Smooth muscle cell (in vitro differentiated cells): ENCODE data around the gene VPS13D. TPM values are rescaled to one million over a fixed set of nuclear protein-coding genes. Genes with fewer than 3 reads are reported as not detected.

Experiments used
- DNase-seq: peaks from one replicate; lab custom pipeline; 2025; ENCODE audit not compliant: unreplicated experiment; lab: John Stamatoyannopoulos, UW
- H2AFZ ChIP-seq: fragments of 200-600 bp; sonication (generic); 2 replicates; pipeline ENCODE4 v1.6.0; 2016; ENCODE audit warnings: antibody characterized with exemption, low read depth, mild to moderate bottlenecking
- H3F3A ChIP-seq: fragments of 200-600 bp; sonication (generic); 2 replicates; pipeline ENCODE4 v1.6.0; 2017; ENCODE audit warnings: antibody characterized with exemption, low read depth
- H3K27ac ChIP-seq: fragments of 200-600 bp; sonication (generic); 2 replicates; pipeline ENCODE4 v1.5.1; 2016; ENCODE audit warnings: low read depth, mild to moderate bottlenecking
- H3K27me3 ChIP-seq: fragments of 200-600 bp; sonication (generic); 2 replicates; pipeline ENCODE4 v1.6.1; 2016; ENCODE audit warnings: low read depth, mild to moderate bottlenecking
- H3K36me3 ChIP-seq: fragments of 200-600 bp; sonication (generic); 2 replicates; pipeline ENCODE4 v1.5.1; 2016; ENCODE audit warnings: low read depth
- H3K4me1 ChIP-seq: fragments of 200-600 bp; sonication (generic); 2 replicates; pipeline ENCODE4 v1.5.1; 2016; ENCODE audit warnings: low read depth
- H3K4me2 ChIP-seq: fragments of 200-600 bp; sonication (generic); 2 replicates; pipeline ENCODE4 v1.6.0; 2016; ENCODE audit warnings: mild to moderate bottlenecking
- H3K4me3 ChIP-seq: fragments of 200-600 bp; sonication (generic); 2 replicates; pipeline ENCODE4 v1.5.1; 2016; ENCODE audit warnings: mild to moderate bottlenecking
- H3K79me2 ChIP-seq: fragments of 200-600 bp; sonication (generic); 2 replicates; pipeline ENCODE4 v1.6.0; 2016; ENCODE audit warnings: low read depth, mild to moderate bottlenecking
- H3K9ac ChIP-seq: fragments of 200-600 bp; sonication (generic); 2 replicates; pipeline ENCODE4 v1.6.0; 2016; ENCODE audit warnings: low read depth
- H3K9me3 ChIP-seq: fragments of 200-600 bp; sonication (generic); replicated peaks from 2 replicates; pipeline ENCODE4 v1.5.1; 2016; ENCODE audit warnings: low read depth
- H4K20me1 ChIP-seq: fragments of 200-600 bp; sonication (generic); 2 replicates; pipeline ENCODE4 v1.6.0; 2016; ENCODE audit warnings: low read depth
- WGBS: methylation state at CpG from one replicate; pipeline ENCODE4 v1.1.7; 2016; ENCODE audit warnings: low lambda C conversion rate; 5-methylcytosine and 5-hydroxymethylcytosine counted together
- polyA plus RNA-seq: library from polyadenylated mRNA; unstranded; fragments of >200 nt; fragmentation: Nextera tagmentation; extraction: Ambion mirVana; gene quantifications from 2 replicates; pipeline ENCODE4 v1.2.1, GENCODE V29; 2016
- total RNA-seq: library from RNA; depleted of rRNA; stranded (reverse); fragments of >200 nt; gene quantifications from 2 replicates; pipeline ENCODE4 v1.2.3, GENCODE V29; 2014
- TF ChIP-seq, protein P1 (sequence below): fragments of 200-600 bp; sonication (generic); IDR thresholded peaks from 2 replicates; pipeline ENCODE4 v1.5.1; 2017; ENCODE audit warnings: borderline replicate concordance, mild to moderate bottlenecking, antibody characterized with exemption; ENCODE audit not compliant: insufficient read depth, poor library complexity, severe bottlenecking

The VPS13D gene
- total and polyA plus RNA-seq, 2 experiments from 2014 or later: 3.5 to 20.0 TPM

DNA sequence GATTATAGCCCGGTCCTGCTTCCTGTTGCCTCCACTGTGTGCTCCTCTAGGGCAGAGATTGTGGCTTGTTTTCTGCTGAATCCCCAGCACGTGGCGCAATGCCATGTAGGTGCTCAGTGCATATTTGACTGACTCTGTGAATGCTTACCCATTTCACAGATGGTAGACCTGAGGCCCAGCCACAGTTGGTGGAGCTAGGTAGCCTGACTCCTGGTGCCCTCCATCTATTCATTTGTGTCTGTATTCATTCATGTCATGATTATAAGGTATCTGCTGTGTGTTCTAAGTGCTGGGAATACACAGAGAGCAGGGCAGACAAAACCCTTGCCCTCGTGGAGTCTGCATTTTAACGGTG is 40.5 kb upstream of the VPS13D start:
- H3K27ac ChIP-seq: no peak overlapping the region
- no peak for DNase-seq
- H3K4me3 ChIP-seq: no peak overlapping the region
- no peaks in the 10 kb centered on the region for H3F3A ChIP-seq
- H2AFZ ChIP-seq: no peak overlapping the region
- H4K20me1 ChIP-seq: no peaks in the 10 kb centered on the region
- TF ChIP-seq, protein P1, sequence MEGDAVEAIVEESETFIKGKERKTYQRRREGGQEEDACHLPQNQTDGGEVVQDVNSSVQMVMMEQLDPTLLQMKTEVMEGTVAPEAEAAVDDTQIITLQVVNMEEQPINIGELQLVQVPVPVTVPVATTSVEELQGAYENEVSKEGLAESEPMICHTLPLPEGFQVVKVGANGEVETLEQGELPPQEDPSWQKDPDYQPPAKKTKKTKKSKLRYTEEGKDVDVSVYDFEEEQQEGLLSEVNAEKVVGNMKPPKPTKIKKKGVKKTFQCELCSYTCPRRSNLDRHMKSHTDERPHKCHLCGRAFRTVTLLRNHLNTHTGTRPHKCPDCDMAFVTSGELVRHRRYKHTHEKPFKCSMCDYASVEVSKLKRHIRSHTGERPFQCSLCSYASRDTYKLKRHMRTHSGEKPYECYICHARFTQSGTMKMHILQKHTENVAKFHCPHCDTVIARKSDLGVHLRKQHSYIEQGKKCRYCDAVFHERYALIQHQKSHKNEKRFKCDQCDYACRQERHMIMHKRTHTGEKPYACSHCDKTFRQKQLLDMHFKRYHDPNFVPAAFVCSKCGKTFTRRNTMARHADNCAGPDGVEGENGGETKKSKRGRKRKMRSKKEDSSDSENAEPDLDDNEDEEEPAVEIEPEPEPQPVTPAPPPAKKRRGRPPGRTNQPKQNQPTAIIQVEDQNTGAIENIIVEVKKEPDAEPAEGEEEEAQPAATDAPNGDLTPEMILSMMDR: no peak
- no peaks in the 10 kb centered on the region for H3K27me3 ChIP-seq
- no peaks in the 10 kb centered on the region for H3K79me2 ChIP-seq
- H3K36me3 ChIP-seq: no peaks in the 10 kb centered on the region
- H3K9ac ChIP-seq: no peak overlapping the region
- H3K4me2 ChIP-seq: no peak overlapping the region
- 82% methylated on average over 5 of the region's 5 CpGs for WGBS
- no peaks in the 10 kb centered on the region for H3K9me3 ChIP-seq
- H3K4me1 ChIP-seq: peaks cover 8% of the 10 kb centered on the region

DNA sequence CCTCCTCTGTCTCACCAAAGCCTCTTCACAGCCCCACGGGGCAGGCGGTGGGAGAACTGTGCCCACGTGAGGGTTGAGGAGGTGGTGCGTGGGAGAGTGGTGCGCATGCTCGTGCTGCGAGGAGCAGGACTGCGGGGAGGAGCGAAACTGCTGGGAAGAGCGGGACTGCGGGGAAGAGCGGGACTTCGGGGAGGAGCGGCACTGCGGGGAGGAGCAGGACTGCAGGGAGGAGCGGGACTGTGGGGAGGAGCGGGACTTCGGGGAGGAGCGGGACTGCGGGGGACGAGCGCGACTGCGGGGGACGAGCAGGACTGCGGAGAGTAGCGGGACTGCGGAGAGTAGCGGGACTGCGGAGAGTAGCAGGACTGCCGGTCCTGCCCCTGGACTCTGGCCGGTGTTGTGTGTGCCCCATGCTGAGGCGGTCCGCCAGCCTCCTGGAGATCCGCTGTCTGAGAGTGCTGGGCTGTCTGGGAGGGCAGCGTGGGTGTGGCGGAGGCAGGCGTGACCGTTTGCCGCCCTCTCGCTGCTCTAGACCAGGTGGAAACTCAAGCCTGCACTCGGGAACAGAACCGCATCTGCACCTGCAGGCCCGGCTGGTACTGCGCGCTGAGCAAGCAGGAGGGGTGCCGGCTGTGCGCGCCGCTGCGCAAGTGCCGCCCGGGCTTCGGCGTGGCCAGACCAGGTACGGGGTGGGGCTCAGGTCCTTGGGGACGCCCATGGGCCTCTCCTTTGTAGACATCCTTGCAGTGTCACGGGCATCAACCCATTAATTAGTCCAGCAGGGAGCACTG is 38.4 kb upstream of the VPS13D start:
- no peak for DNase-seq
- Histone ChIP-seq H3K27me3 (no peaks in the 10 kb centered on the region), H3F3A (no peaks in the 10 kb centered on the region), H3K4me2 (no peak overlapping the region), H3K4me3 (no peak overlapping the region), H3K79me2 (no peaks in the 10 kb centered on the region), H3K9me3 (no peaks in the 10 kb centered on the region), H4K20me1 (no peaks in the 10 kb centered on the region), H3K27ac (no peak overlapping the region), H3K4me1 (no peaks in the 10 kb centered on the region), H3K9ac (no peak overlapping the region), H2AFZ (no peak overlapping the region), H3K36me3 (no peaks in the 10 kb centered on the region)
- TF ChIP-seq, protein P1: no peak
- whole genome bisulfite sequencing: 88% methylated on average over 33 of the region's 58 CpGs

DNA sequence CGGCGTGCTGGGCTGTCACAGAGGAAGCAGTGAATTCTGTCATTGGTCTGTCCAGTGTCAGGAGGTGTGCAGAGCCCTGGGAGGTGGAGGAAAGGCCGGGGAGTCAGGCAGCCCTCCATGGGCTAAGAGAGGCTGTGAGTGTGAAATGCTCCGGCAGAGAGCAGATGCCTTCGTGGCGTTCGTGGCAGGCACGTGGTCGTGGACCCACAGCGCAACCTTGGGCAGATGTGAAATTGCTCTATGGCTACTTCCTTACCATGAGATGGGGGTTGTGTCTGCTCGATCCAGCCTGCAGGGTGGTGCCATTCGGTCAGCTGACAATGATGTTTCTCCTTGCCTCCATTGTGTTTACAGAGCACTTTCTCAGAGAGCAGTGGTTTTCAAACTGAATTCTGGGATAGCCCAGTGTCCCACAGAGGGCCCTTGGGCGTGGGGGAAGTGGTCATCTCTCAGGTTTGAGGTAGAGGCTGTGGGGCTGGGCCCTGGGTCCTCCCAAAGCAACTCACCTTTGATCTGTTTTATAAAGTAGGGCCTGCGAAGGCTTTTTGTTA is 35.1 kb upstream of the VPS13D start:
- no peak overlapping the region for H3K4me3 ChIP-seq
- WGBS: 92% methylated on average over 14 of the region's 14 CpGs
- H3K9ac ChIP-seq: no peak overlapping the region
- H3F3A ChIP-seq: no peaks in the 10 kb centered on the region
- no peaks in the 10 kb centered on the region for H3K4me1 ChIP-seq
- no peaks in the 10 kb centered on the region for H3K27me3 ChIP-seq
- TF ChIP-seq, protein P1: no peak
- H3K4me2 ChIP-seq: no peak overlapping the region
- H3K79me2 ChIP-seq: no peaks in the 10 kb centered on the region
- H3K27ac ChIP-seq: no peak overlapping the region
- no peaks in the 10 kb centered on the region for H4K20me1 ChIP-seq
- no peaks in the 10 kb centered on the region for H3K36me3 ChIP-seq
- no peaks in the 10 kb centered on the region for H3K9me3 ChIP-seq
- no peak for DNase-seq
- H2AFZ ChIP-seq: no peak overlapping the region

DNA sequence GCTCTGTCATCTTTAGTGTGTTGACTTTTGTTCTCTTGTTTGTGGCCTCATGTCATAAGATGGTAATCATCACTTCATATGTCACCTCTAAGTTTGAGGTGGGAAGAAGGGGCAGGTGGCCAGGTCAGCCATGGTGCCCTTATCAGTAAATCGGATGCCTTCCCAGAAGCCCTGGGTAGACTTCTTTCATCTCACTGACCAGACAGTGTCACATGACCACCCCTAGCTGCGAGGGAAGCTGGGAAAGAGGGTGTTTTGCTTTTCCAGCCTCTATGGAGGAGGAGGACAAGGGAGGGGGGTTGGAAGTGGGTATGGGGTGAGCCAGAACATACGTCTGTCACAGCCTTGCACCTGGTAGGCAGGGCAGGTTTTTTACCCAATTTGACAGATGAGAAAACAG is 34.4 kb upstream of the VPS13D start:
- H3K79me2 ChIP-seq: no peaks in the 10 kb centered on the region
- no peaks in the 10 kb centered on the region for H3K9me3 ChIP-seq
- H2AFZ ChIP-seq: no peak overlapping the region
- no peaks in the 10 kb centered on the region for H3K4me1 ChIP-seq
- no peak for DNase-seq
- H3F3A ChIP-seq: no peaks in the 10 kb centered on the region
- H3K27me3 ChIP-seq: no peaks in the 10 kb centered on the region
- no peak overlapping the region for H3K9ac ChIP-seq
- no peak overlapping the region for H3K4me2 ChIP-seq
- H3K27ac ChIP-seq: no peak overlapping the region
- WGBS: 78% methylated on average over 3 of the region's 3 CpGs
- H3K36me3 ChIP-seq: no peaks in the 10 kb centered on the region
- no peaks in the 10 kb centered on the region for H4K20me1 ChIP-seq
- TF ChIP-seq, protein P1: no peak
- H3K4me3 ChIP-seq: no peak overlapping the region
